ENCODE measurements around the gene TSPAN15.

- no peak for TF ChIP-seq ZNF512 (CRISPR knock-in tag; IDR thresholded peaks at IDR 0.05; ENCODE audit: borderline replicate concordance)
- TF ChIP-seq, protein P1, sequence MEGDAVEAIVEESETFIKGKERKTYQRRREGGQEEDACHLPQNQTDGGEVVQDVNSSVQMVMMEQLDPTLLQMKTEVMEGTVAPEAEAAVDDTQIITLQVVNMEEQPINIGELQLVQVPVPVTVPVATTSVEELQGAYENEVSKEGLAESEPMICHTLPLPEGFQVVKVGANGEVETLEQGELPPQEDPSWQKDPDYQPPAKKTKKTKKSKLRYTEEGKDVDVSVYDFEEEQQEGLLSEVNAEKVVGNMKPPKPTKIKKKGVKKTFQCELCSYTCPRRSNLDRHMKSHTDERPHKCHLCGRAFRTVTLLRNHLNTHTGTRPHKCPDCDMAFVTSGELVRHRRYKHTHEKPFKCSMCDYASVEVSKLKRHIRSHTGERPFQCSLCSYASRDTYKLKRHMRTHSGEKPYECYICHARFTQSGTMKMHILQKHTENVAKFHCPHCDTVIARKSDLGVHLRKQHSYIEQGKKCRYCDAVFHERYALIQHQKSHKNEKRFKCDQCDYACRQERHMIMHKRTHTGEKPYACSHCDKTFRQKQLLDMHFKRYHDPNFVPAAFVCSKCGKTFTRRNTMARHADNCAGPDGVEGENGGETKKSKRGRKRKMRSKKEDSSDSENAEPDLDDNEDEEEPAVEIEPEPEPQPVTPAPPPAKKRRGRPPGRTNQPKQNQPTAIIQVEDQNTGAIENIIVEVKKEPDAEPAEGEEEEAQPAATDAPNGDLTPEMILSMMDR (IDR thresholded peaks at IDR 0.05): peak; percentile 62
Measured at GRCh38 chr10:69408318-69409175, 42.7 kb upstream of the TSPAN15 start.

Measured in WTC11 (cell line).